Natural killer cell treated with Interleukin-12 subunit alpha and Interleukin-12 subunit beta and Interleukin-15 and Interleukin-18, amount 100 ng/mL, for 72 hours (primary cell): ENCODE results near the gene NAV2. TPM values are rescaled to one million over a fixed set of nuclear protein-coding genes. Genes with fewer than 3 reads are reported as not detected.

Experiments used
- ATAC-seq, 2 donors: fragments of 150-1000 bp; cut with Tn5 transposase in 1 of 2; sonication (Bioruptor Pico), chemical (Tn5 transposase) in 1 of 2; 2 replicates each; pipeline ENCODE4 v1.10.0; 2021
- DNase-seq: peaks from one replicate; pipeline ENCODE4 v3.0.0; 2022; ENCODE audit warnings: low spot score
- H3K27ac Mint-ChIP-seq, 2 donors: 1 replicate in 1 of 2; 2 replicates in 1 of 2; pipeline ENCODE4 v1.8.0; 2022; ENCODE audit warnings: mixed read lengths in 2 of 2, mild to moderate bottlenecking in 1 of 2, moderate library complexity in 1 of 2
- H3K27me3 Mint-ChIP-seq, 2 donors: 1 replicate in 1 of 2; 2 replicates in 1 of 2; pipeline ENCODE4 v1.8.0; 2022; ENCODE audit warnings: mixed read lengths in 2 of 2
- H3K36me3 Mint-ChIP-seq: one replicate; pipeline ENCODE4 v1.8.0; 2022; ENCODE audit warnings: mixed read lengths
- H3K4me1 Mint-ChIP-seq, 2 donors: 1 replicate in 1 of 2; 2 replicates in 1 of 2; pipeline ENCODE4 v1.8.0; 2022; ENCODE audit warnings: low read depth in 2 of 2, mixed read lengths in 2 of 2, mild to moderate bottlenecking in 1 of 2
- H3K4me3 Mint-ChIP-seq: one replicate; pipeline ENCODE4 v1.8.0; 2022; ENCODE audit warnings: mixed read lengths
- H3K9me3 Mint-ChIP-seq: 2 replicates; pipeline ENCODE4 v1.8.0; 2022; ENCODE audit warnings: mixed read lengths
- total RNA-seq, 2 donors: library from RNA; stranded (reverse); gene quantifications; one replicate each; pipeline ENCODE4 v1.2.3, GENCODE V29; 2022

The NAV2 gene
- total RNA-seq, 2 donors from 2014 or later, result 0.31 to 0.67 TPM

- peaks cover 16 to 41% of the 10 kb centered on the region in 2 donors for H3K27me3 Mint-ChIP-seq
These were observed 324.1 kb downstream of the NAV2 start for GRCh38 chr11:20036626-20037335.

GRCh38 chr11:20037396-20038153, 324.9 kb downstream of the NAV2 start:
- Mint-ChIP-seq H3K27me3 (peaks cover 22 to 45% of the 10 kb centered on the region in 2 donors), H3K27ac (no peak overlapping the region), H3K4me3 (no peak overlapping the region), H3K36me3 (no peaks in the 10 kb centered on the region), H3K9me3 (no peaks in the 10 kb centered on the region), H3K4me1 (no peaks in the 10 kb centered on the region)
- peak in 1 of 2 donors; percentile 41 for ATAC-seq
- no peak for DNase-seq

More at GRCh38 chr11:20036626-20037335, 324.1 kb downstream of the NAV2 start:
- H3K4me3 Mint-ChIP-seq, result no peak overlapping the region
- ATAC-seq (no peak), DNase-seq (no peak)
- no peak overlapping the region for H3K27ac Mint-ChIP-seq
- no peaks in the 10 kb centered on the region for H3K4me1 Mint-ChIP-seq
- H3K36me3 Mint-ChIP-seq, result no peaks in the 10 kb centered on the region
- no peaks in the 10 kb centered on the region for H3K9me3 Mint-ChIP-seq

GRCh38 chr11:20038412-20038811, 325.8 kb downstream of the NAV2 start:
- no peak overlapping the region for H3K4me3 Mint-ChIP-seq
- no peak overlapping the region for H3K27ac Mint-ChIP-seq
- H3K9me3 Mint-ChIP-seq, result no peaks in the 10 kb centered on the region
- no peaks in the 10 kb centered on the region for H3K4me1 Mint-ChIP-seq
- H3K27me3 Mint-ChIP-seq, result peaks cover 19 to 46% of the 10 kb centered on the region in 2 donors
- no peaks in the 10 kb centered on the region for H3K36me3 Mint-ChIP-seq
- DNase-seq (no peak), ATAC-seq (no peak)

- peaks cover 19 to 49% of the 10 kb centered on the region in 2 donors for H3K27me3 Mint-ChIP-seq
- H3K27ac Mint-ChIP-seq, result no peak overlapping the region
- no peak for DNase-seq
These were observed 326.3 kb downstream of the NAV2 start for GRCh38 chr11:20038972-20039371.

GRCh38 chr11:20041499-20041898, 328.9 kb downstream of the NAV2 start:
- Mint-ChIP-seq H3K27me3 (peaks cover 11 to 37% of the 10 kb centered on the region in 2 donors), H3K4me1 (no peaks in the 10 kb centered on the region), H3K9me3 (no peaks in the 10 kb centered on the region), H3K4me3 (no peak overlapping the region), H3K27ac (no peak overlapping the region), H3K36me3 (no peaks in the 10 kb centered on the region)
- ATAC-seq (no peak), DNase-seq (no peak)

More at GRCh38 chr11:20038972-20039371, 326.3 kb downstream of the NAV2 start:
- ATAC-seq, result no peak
- Mint-ChIP-seq H3K4me3 (no peak overlapping the region), H3K36me3 (no peaks in the 10 kb centered on the region), H3K4me1 (no peaks in the 10 kb centered on the region), H3K9me3 (no peaks in the 10 kb centered on the region)

GRCh38 chr11:20042045-20042639, 329.5 kb downstream of the NAV2 start:
- ATAC-seq, result no peak

GRCh38 chr11:20042811-20043341, 330.2 kb downstream of the NAV2 start:
- no peak for ATAC-seq
- no peaks in the 10 kb centered on the region for H3K36me3 Mint-ChIP-seq
- no peaks in the 10 kb centered on the region for H3K9me3 Mint-ChIP-seq

More at GRCh38 chr11:20042045-20042639, 329.5 kb downstream of the NAV2 start:
- H3K27ac Mint-ChIP-seq, result no peak overlapping the region
- no peaks in the 10 kb centered on the region for H3K36me3 Mint-ChIP-seq
- no peaks in the 10 kb centered on the region for H3K4me1 Mint-ChIP-seq
- H3K27me3 Mint-ChIP-seq, result peaks cover 8 to 37% of the 10 kb centered on the region in 2 donors
- no peak for DNase-seq
- no peaks in the 10 kb centered on the region for H3K9me3 Mint-ChIP-seq
- no peak overlapping the region for H3K4me3 Mint-ChIP-seq

GRCh38 chr11:20043992-20044391, 331.4 kb downstream of the NAV2 start:
- DNase-seq (no peak), ATAC-seq (no peak)
- peaks cover 8 to 36% of the 10 kb centered on the region in 2 donors for H3K27me3 Mint-ChIP-seq
- no peak overlapping the region for H3K4me3 Mint-ChIP-seq
- no peak overlapping the region for H3K27ac Mint-ChIP-seq
- no peaks in the 10 kb centered on the region for H3K4me1 Mint-ChIP-seq
- no peaks in the 10 kb centered on the region for H3K9me3 Mint-ChIP-seq
- H3K36me3 Mint-ChIP-seq, result no peaks in the 10 kb centered on the region

More at GRCh38 chr11:20042811-20043341, 330.2 kb downstream of the NAV2 start:
- Mint-ChIP-seq H3K27me3 (peaks cover 6 to 37% of the 10 kb centered on the region in 2 donors), H3K4me1 (no peaks in the 10 kb centered on the region), H3K4me3 (no peak overlapping the region), H3K27ac (no peak overlapping the region)
- no peak for DNase-seq

- no peak overlapping the region for H3K4me3 Mint-ChIP-seq
- H3K9me3 Mint-ChIP-seq, result no peaks in the 10 kb centered on the region
- H3K4me1 Mint-ChIP-seq, result no peaks in the 10 kb centered on the region
- H3K36me3 Mint-ChIP-seq, result no peaks in the 10 kb centered on the region
- DNase-seq (no peak), ATAC-seq (no peak)
- H3K27me3 Mint-ChIP-seq, result peaks cover 10 to 24% of the 10 kb centered on the region in 2 donors
- no peak overlapping the region for H3K27ac Mint-ChIP-seq
These were observed 332.6 kb downstream of the NAV2 start for GRCh38 chr11:20045098-20045688.

- Mint-ChIP-seq H3K9me3 (no peaks in the 10 kb centered on the region), H3K4me1 (no peaks in the 10 kb centered on the region), H3K36me3 (no peaks in the 10 kb centered on the region), H3K27ac (no peak overlapping the region), H3K27me3 (peaks cover 10 to 18% of the 10 kb centered on the region in 2 donors), H3K4me3 (no peak overlapping the region)
- no peak for DNase-seq
- no peak for ATAC-seq
These were observed 333.8 kb downstream of the NAV2 start for GRCh38 chr11:20046416-20046815.

- Mint-ChIP-seq H3K36me3 (no peaks in the 10 kb centered on the region), H3K27me3 (peaks cover 7 to 11% of the 10 kb centered on the region in 2 donors), H3K27ac (no peak overlapping the region), H3K4me3 (no peak overlapping the region), H3K4me1 (no peaks in the 10 kb centered on the region), H3K9me3 (no peaks in the 10 kb centered on the region)
- ATAC-seq (no peak), DNase-seq (no peak)
These were observed 334.6 kb downstream of the NAV2 start for GRCh38 chr11:20047006-20047768.

GRCh38 chr11:20047769-20048154, 335.1 kb downstream of the NAV2 start:
- Mint-ChIP-seq H3K27ac (no peak overlapping the region), H3K36me3 (no peaks in the 10 kb centered on the region)

GRCh38 chr11:20048246-20048645, 335.6 kb downstream of the NAV2 start:
- Mint-ChIP-seq H3K36me3 (no peaks in the 10 kb centered on the region), H3K4me3 (no peak overlapping the region), H3K27ac (no peak overlapping the region), H3K9me3 (no peaks in the 10 kb centered on the region), H3K27me3 (peaks cover 4% of the 10 kb centered on the region in 2 donors), H3K4me1 (no peaks in the 10 kb centered on the region)
- no peak for DNase-seq
- ATAC-seq, result no peak

More at GRCh38 chr11:20047769-20048154, 335.1 kb downstream of the NAV2 start:
- H3K4me1 Mint-ChIP-seq, result no peaks in the 10 kb centered on the region
- H3K27me3 Mint-ChIP-seq, result peaks cover 4 to 7% of the 10 kb centered on the region in 2 donors
- DNase-seq, result no peak
- H3K4me3 Mint-ChIP-seq, result no peak overlapping the region
- no peak for ATAC-seq
- H3K9me3 Mint-ChIP-seq, result no peaks in the 10 kb centered on the region
